NB4 (cell line): Measurements from ENCODE around the gene GRIK1.

Source experiments
- CTCF ChIP-seq: IDR thresholded peaks from one replicate; pipeline ENCODE4 v1.5.1; 2012; ENCODE audit warnings: low read depth, low read length
- MYC ChIP-seq: IDR thresholded peaks from 2 replicates; pipeline ENCODE4 v1.6.1; 2011; ENCODE audit warnings: low read depth, low read length

DNA sequence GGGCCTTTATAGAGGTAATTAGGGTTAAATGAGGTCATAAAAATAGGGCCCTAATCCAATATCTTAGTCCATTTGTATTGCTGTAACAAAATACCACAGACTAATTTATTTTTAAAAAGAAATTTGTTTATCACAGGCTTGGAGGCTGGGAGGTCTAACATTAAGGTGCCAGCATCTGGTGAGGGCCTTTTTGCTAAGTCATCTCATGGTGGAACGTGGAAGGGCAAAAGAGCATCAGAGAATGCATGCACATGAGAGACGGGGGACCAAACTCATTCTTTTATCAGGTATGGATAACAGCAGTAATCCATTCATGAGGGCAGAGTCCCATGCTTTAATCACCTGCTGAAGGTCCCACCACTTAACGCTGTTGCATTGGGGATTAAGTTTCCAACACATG, 313.8 kb downstream of the GRIK1 start:
- no peak for TF ChIP-seq CTCF
- TF ChIP-seq MYC, result no peak
